ENCODE results near the gene TM4SF4.

DNA sequence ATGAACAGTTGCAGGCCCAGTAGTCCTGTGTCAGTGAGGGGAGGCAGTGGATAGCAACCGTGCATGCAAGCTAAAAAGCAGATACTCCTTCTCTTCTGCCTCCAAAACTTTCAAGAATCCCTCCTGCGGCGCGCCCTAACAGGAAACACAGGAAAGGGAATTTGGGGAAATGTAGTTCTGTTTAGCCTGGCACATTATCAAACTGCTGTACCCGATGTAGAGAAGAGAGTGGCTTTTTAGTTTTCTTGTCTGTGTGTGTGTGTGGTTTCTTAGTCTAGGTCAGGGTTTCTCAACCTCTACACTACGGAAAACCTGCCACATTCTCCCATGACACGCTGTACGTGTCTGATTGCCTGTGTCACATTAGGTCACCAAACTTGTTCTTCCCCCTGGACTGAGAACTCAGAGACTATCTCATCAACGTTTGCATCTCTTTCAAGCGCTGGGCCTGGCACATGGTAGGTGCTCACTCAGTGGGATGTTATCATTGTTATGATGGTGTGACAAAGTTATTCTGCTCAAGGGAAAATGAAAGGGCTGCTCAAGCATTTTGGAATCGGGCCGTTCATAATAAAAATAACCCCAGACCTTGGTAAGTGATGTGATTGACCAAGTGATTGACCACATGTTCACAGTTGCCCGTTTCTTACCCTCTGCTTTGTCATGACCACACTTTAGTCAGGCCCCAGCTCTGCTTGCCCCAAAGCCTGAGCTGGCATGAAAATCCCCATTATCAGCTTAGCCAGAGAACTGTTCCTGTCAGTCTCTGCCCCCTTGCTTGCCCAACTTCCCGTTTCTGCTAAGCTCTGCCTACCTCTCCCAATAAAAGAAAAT is 33.2 kb downstream of the TM4SF4 start:
- TF ChIP-seq EZH2 (IDR thresholded peaks at IDR 0.05), result no peak
- TF ChIP-seq, protein P1, sequence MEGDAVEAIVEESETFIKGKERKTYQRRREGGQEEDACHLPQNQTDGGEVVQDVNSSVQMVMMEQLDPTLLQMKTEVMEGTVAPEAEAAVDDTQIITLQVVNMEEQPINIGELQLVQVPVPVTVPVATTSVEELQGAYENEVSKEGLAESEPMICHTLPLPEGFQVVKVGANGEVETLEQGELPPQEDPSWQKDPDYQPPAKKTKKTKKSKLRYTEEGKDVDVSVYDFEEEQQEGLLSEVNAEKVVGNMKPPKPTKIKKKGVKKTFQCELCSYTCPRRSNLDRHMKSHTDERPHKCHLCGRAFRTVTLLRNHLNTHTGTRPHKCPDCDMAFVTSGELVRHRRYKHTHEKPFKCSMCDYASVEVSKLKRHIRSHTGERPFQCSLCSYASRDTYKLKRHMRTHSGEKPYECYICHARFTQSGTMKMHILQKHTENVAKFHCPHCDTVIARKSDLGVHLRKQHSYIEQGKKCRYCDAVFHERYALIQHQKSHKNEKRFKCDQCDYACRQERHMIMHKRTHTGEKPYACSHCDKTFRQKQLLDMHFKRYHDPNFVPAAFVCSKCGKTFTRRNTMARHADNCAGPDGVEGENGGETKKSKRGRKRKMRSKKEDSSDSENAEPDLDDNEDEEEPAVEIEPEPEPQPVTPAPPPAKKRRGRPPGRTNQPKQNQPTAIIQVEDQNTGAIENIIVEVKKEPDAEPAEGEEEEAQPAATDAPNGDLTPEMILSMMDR (IDR thresholded peaks at IDR 0.05), result no peak
